ENCODE results near the gene LTB4R2.

- TF ChIP-seq CTCF (conservative IDR thresholded peaks at IDR 0.05) (no peak), EZH2 (IDR thresholded peaks at IDR 0.05; ENCODE audit: low read depth) (no peak)
These were observed 5.4 kb downstream of the LTB4R2 start for GRCh38 chr14:24315243-24315806.

Measured in PC-9 (cell line).